ENCODE results near the gene MYL11.

DNA sequence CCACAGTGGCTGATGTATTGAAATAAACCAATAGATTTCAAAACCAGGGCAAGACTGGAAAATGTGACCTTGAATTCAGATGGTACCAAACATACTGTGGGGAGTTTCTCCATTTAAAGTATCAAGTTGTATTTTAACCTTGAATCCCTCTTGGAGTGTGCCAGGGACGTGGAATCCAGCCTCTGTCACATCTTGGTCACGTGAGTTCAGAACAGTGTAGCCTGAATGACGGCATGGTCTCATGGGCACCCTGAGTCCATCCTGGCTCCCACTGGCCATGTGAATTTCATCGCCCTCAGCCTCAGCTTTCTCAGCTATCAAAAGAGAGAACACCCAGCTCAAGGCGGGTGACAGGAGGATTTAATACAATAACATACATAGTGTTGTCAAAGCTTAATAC lies 39.6 kb downstream of the MYL11 start:
- TF ChIP-seq EP300 (IDR thresholded peaks at IDR 0.05): no peak
- TF ChIP-seq POLR2A (IDR thresholded peaks at IDR 0.05; ENCODE audit: low read length): no peak
- no peak for TF ChIP-seq PHF8 (IDR thresholded peaks at IDR 0.05; ENCODE audit: borderline replicate concordance, low read depth)
- TF ChIP-seq, protein P1, sequence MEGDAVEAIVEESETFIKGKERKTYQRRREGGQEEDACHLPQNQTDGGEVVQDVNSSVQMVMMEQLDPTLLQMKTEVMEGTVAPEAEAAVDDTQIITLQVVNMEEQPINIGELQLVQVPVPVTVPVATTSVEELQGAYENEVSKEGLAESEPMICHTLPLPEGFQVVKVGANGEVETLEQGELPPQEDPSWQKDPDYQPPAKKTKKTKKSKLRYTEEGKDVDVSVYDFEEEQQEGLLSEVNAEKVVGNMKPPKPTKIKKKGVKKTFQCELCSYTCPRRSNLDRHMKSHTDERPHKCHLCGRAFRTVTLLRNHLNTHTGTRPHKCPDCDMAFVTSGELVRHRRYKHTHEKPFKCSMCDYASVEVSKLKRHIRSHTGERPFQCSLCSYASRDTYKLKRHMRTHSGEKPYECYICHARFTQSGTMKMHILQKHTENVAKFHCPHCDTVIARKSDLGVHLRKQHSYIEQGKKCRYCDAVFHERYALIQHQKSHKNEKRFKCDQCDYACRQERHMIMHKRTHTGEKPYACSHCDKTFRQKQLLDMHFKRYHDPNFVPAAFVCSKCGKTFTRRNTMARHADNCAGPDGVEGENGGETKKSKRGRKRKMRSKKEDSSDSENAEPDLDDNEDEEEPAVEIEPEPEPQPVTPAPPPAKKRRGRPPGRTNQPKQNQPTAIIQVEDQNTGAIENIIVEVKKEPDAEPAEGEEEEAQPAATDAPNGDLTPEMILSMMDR (IDR thresholded peaks at IDR 0.05): no peak
- no peak for TF ChIP-seq RAD21 (conservative IDR thresholded peaks at IDR 0.05 in 1 of 2, IDR thresholded peaks at IDR 0.05 in 1 of 2)
- TF ChIP-seq, protein P2, sequence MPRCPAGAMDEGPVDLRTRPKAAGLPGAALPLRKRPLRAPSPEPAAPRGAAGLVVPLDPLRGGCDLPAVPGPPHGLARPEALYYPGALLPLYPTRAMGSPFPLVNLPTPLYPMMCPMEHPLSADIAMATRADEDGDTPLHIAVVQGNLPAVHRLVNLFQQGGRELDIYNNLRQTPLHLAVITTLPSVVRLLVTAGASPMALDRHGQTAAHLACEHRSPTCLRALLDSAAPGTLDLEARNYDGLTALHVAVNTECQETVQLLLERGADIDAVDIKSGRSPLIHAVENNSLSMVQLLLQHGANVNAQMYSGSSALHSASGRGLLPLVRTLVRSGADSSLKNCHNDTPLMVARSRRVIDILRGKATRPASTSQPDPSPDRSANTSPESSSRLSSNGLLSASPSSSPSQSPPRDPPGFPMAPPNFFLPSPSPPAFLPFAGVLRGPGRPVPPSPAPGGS (IDR thresholded peaks at IDR 0.05): no peak
- TF ChIP-seq, protein P3, sequence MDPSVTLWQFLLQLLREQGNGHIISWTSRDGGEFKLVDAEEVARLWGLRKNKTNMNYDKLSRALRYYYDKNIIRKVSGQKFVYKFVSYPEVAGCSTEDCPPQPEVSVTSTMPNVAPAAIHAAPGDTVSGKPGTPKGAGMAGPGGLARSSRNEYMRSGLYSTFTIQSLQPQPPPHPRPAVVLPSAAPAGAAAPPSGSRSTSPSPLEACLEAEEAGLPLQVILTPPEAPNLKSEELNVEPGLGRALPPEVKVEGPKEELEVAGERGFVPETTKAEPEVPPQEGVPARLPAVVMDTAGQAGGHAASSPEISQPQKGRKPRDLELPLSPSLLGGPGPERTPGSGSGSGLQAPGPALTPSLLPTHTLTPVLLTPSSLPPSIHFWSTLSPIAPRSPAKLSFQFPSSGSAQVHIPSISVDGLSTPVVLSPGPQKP (IDR thresholded peaks at IDR 0.05; ENCODE audit: low read depth, low read length): no peak
- TF ChIP-seq, protein P4, sequence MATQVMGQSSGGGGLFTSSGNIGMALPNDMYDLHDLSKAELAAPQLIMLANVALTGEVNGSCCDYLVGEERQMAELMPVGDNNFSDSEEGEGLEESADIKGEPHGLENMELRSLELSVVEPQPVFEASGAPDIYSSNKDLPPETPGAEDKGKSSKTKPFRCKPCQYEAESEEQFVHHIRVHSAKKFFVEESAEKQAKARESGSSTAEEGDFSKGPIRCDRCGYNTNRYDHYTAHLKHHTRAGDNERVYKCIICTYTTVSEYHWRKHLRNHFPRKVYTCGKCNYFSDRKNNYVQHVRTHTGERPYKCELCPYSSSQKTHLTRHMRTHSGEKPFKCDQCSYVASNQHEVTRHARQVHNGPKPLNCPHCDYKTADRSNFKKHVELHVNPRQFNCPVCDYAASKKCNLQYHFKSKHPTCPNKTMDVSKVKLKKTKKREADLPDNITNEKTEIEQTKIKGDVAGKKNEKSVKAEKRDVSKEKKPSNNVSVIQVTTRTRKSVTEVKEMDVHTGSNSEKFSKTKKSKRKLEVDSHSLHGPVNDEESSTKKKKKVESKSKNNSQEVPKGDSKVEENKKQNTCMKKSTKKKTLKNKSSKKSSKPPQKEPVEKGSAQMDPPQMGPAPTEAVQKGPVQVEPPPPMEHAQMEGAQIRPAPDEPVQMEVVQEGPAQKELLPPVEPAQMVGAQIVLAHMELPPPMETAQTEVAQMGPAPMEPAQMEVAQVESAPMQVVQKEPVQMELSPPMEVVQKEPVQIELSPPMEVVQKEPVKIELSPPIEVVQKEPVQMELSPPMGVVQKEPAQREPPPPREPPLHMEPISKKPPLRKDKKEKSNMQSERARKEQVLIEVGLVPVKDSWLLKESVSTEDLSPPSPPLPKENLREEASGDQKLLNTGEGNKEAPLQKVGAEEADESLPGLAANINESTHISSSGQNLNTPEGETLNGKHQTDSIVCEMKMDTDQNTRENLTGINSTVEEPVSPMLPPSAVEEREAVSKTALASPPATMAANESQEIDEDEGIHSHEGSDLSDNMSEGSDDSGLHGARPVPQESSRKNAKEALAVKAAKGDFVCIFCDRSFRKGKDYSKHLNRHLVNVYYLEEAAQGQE (IDR thresholded peaks at IDR 0.05): no peak
- no peak for TF ChIP-seq CHD2 (IDR thresholded peaks at IDR 0.05; ENCODE audit: low read length, partially characterized antibody)
- TF ChIP-seq, protein P5, sequence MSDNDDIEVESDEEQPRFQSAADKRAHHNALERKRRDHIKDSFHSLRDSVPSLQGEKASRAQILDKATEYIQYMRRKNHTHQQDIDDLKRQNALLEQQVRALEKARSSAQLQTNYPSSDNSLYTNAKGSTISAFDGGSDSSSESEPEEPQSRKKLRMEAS (IDR thresholded peaks at IDR 0.05): no peak
- no peak for TF ChIP-seq MAZ (IDR thresholded peaks at IDR 0.05; ENCODE audit: borderline replicate concordance, low read depth, low read length)
- no peak for TF ChIP-seq RCOR1 (IDR thresholded peaks at IDR 0.05; ENCODE audit: low read depth, low read length)
- TF ChIP-seq HEYL (CRISPR knock-in tag; IDR thresholded peaks at IDR 0.05): no peak
